Astrocyte (in vitro differentiated cells and primary cell): ENCODE results near the gene CDH22. TPM values are rescaled to one million over a fixed set of nuclear protein-coding genes. Genes with fewer than 3 reads are reported as not detected.

Source experiments
- DNase-seq: peaks from one replicate; pipeline ENCODE4 v3.0.0-alpha.2; 2010; ENCODE audit warnings: low read depth
- FAIRE-seq: peaks from 2 replicates; lab custom pipeline; 2011; peaks lifted over from hg19 to GRCh38; lab: Jason Lieb, UNC
- H2AFZ ChIP-seq: 2 replicates; pipeline ENCODE4 v1.6.0; 2012; ENCODE audit warnings: low read depth, low read length, inconsistent platforms
- H3K27ac ChIP-seq: 2 replicates; pipeline ENCODE4 v1.5.1; 2011; ENCODE audit warnings: low read depth, low read length, inconsistent platforms
- H3K27me3 ChIP-seq: 2 replicates; pipeline ENCODE4 v1.6.0; 2011; ENCODE audit warnings: low read length, inconsistent platforms; ENCODE audit not compliant: insufficient read depth
- H3K36me3 ChIP-seq: 2 replicates; pipeline ENCODE4 v1.5.1; 2011; ENCODE audit warnings: low read length, inconsistent platforms; ENCODE audit not compliant: insufficient read depth
- H3K4me1 ChIP-seq: 2 replicates; pipeline ENCODE4 v1.5.1; 2011; ENCODE audit warnings: low read length, inconsistent platforms; ENCODE audit not compliant: insufficient read depth
- H3K4me2 ChIP-seq: 2 replicates; pipeline ENCODE4 v1.6.0; 2012; ENCODE audit warnings: low read length, inconsistent platforms
- H3K4me3 ChIP-seq: 2 replicates; pipeline ENCODE4 v1.5.1; 2011; ENCODE audit warnings: low read depth, mild to moderate bottlenecking, low read length, inconsistent platforms; ENCODE audit not compliant: insufficient read depth
- H3K79me2 ChIP-seq: 2 replicates; pipeline ENCODE4 v1.6.0; 2012; ENCODE audit warnings: mild to moderate bottlenecking, low read length, inconsistent platforms; ENCODE audit not compliant: insufficient read depth
- H3K9ac ChIP-seq: 2 replicates; pipeline ENCODE4 v1.6.0; 2012; ENCODE audit warnings: mild to moderate bottlenecking, low read length, inconsistent platforms
- H3K9me3 ChIP-seq: 2 replicates; pipeline ENCODE4 v1.5.1; 2012; ENCODE audit warnings: low read depth, mild to moderate bottlenecking, low read length, inconsistent platforms; ENCODE audit not compliant: insufficient read depth
- H4K20me1 ChIP-seq: 2 replicates; pipeline ENCODE4 v1.6.0; 2012; ENCODE audit warnings: low read length, inconsistent platforms; ENCODE audit not compliant: insufficient read depth
- H3K27ac Mint-ChIP-seq: one replicate; pipeline ENCODE4 v1.8.0; 2021; ENCODE audit warnings: mild to moderate bottlenecking, mixed read lengths; ENCODE audit not compliant: unreplicated experiment
- H3K27me3 Mint-ChIP-seq: one replicate; pipeline ENCODE4 v1.8.0; 2021; ENCODE audit warnings: low read depth, mixed read lengths; ENCODE audit not compliant: unreplicated experiment
- H3K36me3 Mint-ChIP-seq: one replicate; pipeline ENCODE4 v1.8.0; 2021; ENCODE audit warnings: low read depth, mixed read lengths; ENCODE audit not compliant: unreplicated experiment
- H3K4me1 Mint-ChIP-seq: one replicate; pipeline ENCODE4 v1.8.0; 2021; ENCODE audit warnings: low read depth, mixed read lengths; ENCODE audit not compliant: unreplicated experiment
- H3K4me3 Mint-ChIP-seq: one replicate; pipeline ENCODE4 v1.8.0; 2021; ENCODE audit warnings: mild to moderate bottlenecking, moderate library complexity, mixed read lengths; ENCODE audit not compliant: unreplicated experiment
- H3K9me3 Mint-ChIP-seq: one replicate; pipeline ENCODE4 v1.8.0; 2021; ENCODE audit warnings: mild to moderate bottlenecking, mixed read lengths; ENCODE audit not compliant: unreplicated experiment
- CTCF ChIP-seq: IDR thresholded peaks from 2 replicates; pipeline ENCODE4 v1.5.1; 2011; ENCODE audit warnings: low read depth, mild to moderate bottlenecking, inconsistent platforms, low read length, moderate library complexity; ENCODE audit not compliant: insufficient read depth
- EZH2 ChIP-seq: IDR thresholded peaks from 2 replicates; pipeline ENCODE4 v1.6.1; 2012; ENCODE audit warnings: mild to moderate bottlenecking, low read length, inconsistent platforms; ENCODE audit not compliant: insufficient read depth
- total RNA-seq: library from RNA; stranded (reverse); gene quantifications from 2 replicates; pipeline ENCODE4 v1.2.1, GENCODE V29; 2021

Gene CDH22
- total RNA-seq, 1 donor from 2014 or later: not detected

GRCh38 chr20:46300281-46300680 lies 8.0 kb downstream of the CDH22 start:
- no peaks in the 10 kb centered on the region for H4K20me1 ChIP-seq
- H3K4me3 ChIP-seq: no peak overlapping the region
- no peaks in the 10 kb centered on the region for H3K36me3 ChIP-seq
- H3K27ac ChIP-seq: no peak overlapping the region
- H3K4me3 Mint-ChIP-seq: no peak overlapping the region
- H2AFZ ChIP-seq: no peak overlapping the region
- H3K9me3 ChIP-seq: no peaks in the 10 kb centered on the region
- FAIRE-seq: no peak
- no peak overlapping the region for H3K4me2 ChIP-seq
- DNase-seq: no peak
- H3K4me1 Mint-ChIP-seq: peaks cover 2% of the 10 kb centered on the region
- no peaks in the 10 kb centered on the region for H3K36me3 Mint-ChIP-seq
- H3K79me2 ChIP-seq: no peaks in the 10 kb centered on the region
- H3K4me1 ChIP-seq: peaks cover 2% of the 10 kb centered on the region
- no peak overlapping the region for H3K27ac Mint-ChIP-seq
- TF ChIP-seq CTCF (no peak), EZH2 (no peak)
- no peak overlapping the region for H3K9ac ChIP-seq
- peaks cover 23% of the 10 kb centered on the region for H3K27me3 ChIP-seq
- H3K9me3 Mint-ChIP-seq: no peaks in the 10 kb centered on the region
- H3K27me3 Mint-ChIP-seq: peaks cover 85% of the 10 kb centered on the region

GRCh38 chr20:46299078-46299477 lies 9.2 kb downstream of the CDH22 start:
- H3K27ac Mint-ChIP-seq: no peak overlapping the region
- H3K9me3 ChIP-seq: no peaks in the 10 kb centered on the region
- FAIRE-seq: no peak

More at GRCh38 chr20:46299078-46299477, 9.2 kb downstream of the CDH22 start:
- no peaks in the 10 kb centered on the region for H3K4me1 Mint-ChIP-seq
- Histone ChIP-seq H3K27ac (no peak overlapping the region), H3K79me2 (no peaks in the 10 kb centered on the region), H3K4me2 (no peak overlapping the region), H3K4me1 (no peaks in the 10 kb centered on the region), H2AFZ (no peak overlapping the region), H3K36me3 (no peaks in the 10 kb centered on the region), H4K20me1 (no peaks in the 10 kb centered on the region), H3K4me3 (no peak overlapping the region), H3K27me3 (peaks cover 21% of the 10 kb centered on the region), H3K9ac (no peak overlapping the region)
- no peak for DNase-seq
- H3K4me3 Mint-ChIP-seq: no peak overlapping the region
- H3K9me3 Mint-ChIP-seq: no peaks in the 10 kb centered on the region
- TF ChIP-seq EZH2 (no peak), CTCF (no peak)
- H3K36me3 Mint-ChIP-seq: no peaks in the 10 kb centered on the region
- peaks cover 86% of the 10 kb centered on the region for H3K27me3 Mint-ChIP-seq
